ENCODE results near the gene STXBP1.

GRCh38 chr9:127680846-127681245 lies 68.8 kb downstream of the STXBP1 start:
- no peak for TF ChIP-seq CTCF (IDR thresholded peaks at IDR 0.05)
- no peak for TF ChIP-seq POLR2AphosphoS5 (IDR thresholded peaks at IDR 0.05)
- no peak for TF ChIP-seq POLR2A (IDR thresholded peaks at IDR 0.05)
